GM21381 (cell line): ENCODE measurements around the gene CCDC90B.

ENCODE experiments used
- ATAC-seq: cut with Tn5 transposase; IDR thresholded peaks from one replicate; pipeline ENCODE4 v1.9.1; 2021; ENCODE audit warnings: mild to moderate bottlenecking, moderate library complexity; ENCODE audit not compliant: unreplicated experiment

The CCDC90B gene

GRCh38 chr11:83241291-83241946, 44.7 kb downstream of the CCDC90B start:
- ATAC-seq: peak; percentile 88

DNA sequence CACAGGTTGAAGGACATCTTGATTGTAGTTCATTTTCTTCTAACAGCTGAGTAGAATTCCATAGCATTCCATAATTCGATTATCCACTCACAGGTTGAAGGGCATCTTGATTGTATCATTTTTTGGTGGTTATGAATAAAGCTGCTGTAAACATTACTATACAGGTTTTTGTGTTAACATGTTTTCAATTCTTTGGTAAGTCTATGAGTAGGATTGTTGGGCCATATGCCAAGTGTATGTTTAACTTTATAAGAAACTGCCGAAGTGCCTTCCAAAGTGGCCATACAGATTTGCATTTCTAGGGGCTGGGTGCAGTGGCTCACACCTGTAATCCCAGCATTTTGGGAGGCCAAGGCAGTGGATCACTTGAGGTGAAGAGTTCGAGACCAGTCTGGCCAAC, 48.1 kb downstream of the CCDC90B start:
- no peak for ATAC-seq

DNA sequence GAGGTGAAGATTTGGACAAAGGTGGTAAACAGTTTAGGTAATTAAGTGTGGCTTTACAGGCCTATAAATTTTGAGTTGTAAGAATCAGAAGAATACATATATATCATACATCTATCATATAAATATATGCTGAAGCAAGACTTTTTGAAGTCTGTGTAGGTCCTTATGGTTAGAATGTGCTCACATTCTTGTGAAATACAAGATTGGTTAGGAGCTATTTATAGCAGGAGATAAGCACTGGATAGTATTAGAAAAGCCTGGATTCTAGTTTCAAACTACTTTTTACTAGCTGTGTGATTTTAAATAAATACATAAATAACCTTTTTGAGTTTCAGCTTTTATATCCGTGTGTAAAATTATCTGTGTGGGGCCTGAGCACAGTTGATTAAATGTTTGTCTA, 50.3 kb downstream of the CCDC90B start:
- ATAC-seq: no peak

DNA sequence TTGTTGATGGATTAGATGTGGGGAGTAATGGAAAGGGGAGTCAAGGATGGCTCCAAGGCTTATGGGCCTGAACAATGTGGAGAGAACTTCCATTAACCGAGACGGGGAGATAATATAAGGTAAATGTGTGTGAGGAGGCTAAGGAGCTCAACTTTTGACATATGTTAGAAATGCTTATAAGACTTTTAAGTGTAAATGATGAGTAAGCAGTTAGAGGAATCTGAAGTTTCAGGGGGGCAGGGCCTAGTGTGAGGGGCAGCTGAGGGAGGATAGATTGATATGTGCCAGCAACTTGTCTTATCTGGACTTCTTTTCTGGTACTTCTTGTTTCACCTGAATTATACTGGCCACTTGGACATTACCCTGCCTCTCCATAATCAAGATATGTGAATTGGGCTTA, 62.7 kb downstream of the CCDC90B start:
- ATAC-seq: no peak

DNA sequence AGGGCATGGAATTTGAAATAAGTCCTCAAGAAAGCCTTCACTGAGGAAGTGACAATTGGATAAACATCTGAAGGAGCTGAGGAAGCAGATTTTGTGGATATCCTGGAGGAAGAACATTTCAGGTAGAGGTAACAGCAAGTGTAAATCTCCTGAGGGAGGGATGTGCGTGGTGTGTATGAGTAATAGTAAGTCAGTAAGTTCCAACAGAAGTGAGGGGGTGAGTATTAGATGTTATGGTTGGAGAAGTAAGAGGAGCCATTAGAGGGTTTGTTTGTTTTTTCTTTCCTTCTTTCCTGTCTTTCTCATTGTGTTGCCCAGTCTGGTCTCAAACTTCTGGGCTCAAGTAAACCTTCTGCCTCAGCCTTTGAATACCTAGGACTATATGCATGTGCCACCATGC, 63.7 kb downstream of the CCDC90B start:
- ATAC-seq: no peak

GRCh38 chr11:83221694-83222093, 64.5 kb downstream of the CCDC90B start:
- no peak for ATAC-seq

DNA sequence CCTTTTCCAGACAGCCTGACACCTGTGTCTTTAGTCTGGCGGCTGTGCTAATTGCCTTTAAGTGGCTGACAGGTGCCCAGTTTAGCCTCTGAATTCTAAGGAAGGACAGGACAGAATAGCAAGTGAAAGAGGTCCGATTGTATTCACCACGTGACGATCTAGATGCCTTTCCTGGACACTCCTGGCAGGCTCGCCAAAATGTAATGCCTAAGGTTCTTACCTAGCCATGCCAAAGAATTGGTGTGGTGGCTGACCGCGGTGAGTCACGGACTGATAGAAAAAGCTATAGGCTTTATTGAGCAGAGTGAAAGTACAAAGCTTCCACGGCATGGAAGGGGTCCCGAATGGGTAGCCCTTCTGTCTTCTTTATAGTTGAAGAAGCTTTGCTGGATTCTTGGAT, 65.9 kb downstream of the CCDC90B start:
- no peak for ATAC-seq

- no peak for ATAC-seq
Measured at GRCh38 chr11:83219095-83219494, 67.1 kb downstream of the CCDC90B start.
